Bone marrow (tissue), 2 donors: Measurements from ENCODE around the gene PIAS4.

Source experiments
- DNase-seq, 2 donors: peaks; one replicate each; lab custom pipeline; 2025; lab: John Stamatoyannopoulos, UW

PIAS4 gene

GRCh38 chr19:4059891-4060620 is 52.5 kb downstream of the PIAS4 start:
- no peak for DNase-seq

GRCh38 chr19:4060621-4061177 is 53.2 kb downstream of the PIAS4 start:
- no peak for DNase-seq

GRCh38 chr19:4061178-4061682 is 53.7 kb downstream of the PIAS4 start:
- DNase-seq = no peak

DNA sequence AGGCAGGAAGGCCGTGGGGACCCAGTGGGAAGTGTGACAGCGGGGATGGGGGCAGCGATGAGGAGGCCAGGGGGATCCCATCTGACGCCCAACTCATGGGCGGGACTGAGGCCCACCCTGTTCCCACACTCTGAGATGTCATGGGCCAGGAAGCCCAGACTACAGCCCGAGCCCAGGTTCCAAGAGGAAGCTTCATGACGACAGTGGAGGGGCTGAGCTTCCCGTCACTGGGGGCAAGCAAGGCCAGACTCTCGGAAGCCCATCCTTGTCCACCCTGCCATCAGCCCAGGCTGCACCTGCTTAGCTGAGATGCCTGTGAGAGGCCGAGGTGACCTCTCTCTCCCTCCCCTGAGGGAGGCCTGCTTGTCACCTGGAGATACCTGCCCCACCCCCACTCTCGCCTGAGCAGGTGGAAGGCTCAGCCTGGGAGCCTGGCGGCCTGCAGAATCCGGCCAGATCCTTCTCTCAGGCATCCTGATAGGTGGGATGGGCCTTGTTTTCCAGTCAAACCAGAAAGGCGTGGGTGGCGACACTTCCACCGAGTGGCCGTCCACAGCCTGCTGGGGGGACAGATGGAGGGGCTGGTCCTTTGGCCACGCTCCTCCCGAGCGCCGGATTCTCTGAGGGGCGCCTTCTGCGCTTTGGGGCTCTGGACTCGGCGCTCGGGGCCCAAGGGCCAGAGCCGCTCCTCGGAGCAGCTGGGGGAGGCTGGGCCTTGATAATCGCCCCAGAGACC is 54.3 kb downstream of the PIAS4 start:
- DNase-seq = no peak

GRCh38 chr19:4062419-4063368 is 55.2 kb downstream of the PIAS4 start:
- DNase-seq = no peak

- no peak for DNase-seq
Measured at GRCh38 chr19:4063369-4064148, 56.0 kb downstream of the PIAS4 start.

GRCh38 chr19:4064149-4064495 is 56.6 kb downstream of the PIAS4 start:
- no peak for DNase-seq

DNA sequence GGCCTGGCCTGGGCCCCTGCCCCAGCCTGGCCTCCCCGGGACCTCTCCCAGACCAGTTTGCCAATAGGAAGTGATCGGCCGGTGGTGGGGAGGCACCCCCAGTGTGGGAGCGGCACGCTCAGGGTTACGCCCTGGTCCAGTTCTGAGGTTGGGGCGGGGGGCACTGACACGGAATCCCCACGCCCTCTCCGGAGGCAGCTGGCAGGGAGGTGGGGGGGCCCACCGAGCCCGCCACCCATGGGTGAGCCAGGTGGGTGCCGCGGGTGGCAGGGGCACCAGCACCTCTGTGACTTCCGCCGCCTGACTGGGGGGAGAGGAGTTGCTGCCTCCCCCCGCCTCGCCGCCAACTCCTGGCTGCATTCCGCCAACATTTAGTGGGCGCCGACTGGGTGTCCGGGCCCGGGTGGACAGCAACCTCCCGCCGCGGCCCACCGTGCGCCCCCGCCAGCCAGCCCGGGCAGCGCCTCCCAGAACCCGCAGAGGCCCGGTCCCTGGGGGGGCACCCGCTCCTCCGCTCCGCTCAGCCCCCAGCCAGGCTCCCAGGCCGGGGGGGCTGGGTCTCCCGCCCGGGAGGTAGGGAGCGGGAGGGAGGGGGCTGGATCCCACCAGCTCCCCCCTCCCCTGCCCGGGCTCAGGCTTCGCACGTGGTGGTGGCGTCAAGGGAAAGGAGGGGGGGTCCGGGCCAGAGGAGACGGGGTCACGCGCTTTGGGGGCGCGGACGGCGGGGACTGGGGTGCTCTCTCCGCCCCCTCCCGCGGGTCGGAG is 57.1 kb downstream of the PIAS4 start:
- DNase-seq = peak in 1 of 2 donors; percentile 46

DNA sequence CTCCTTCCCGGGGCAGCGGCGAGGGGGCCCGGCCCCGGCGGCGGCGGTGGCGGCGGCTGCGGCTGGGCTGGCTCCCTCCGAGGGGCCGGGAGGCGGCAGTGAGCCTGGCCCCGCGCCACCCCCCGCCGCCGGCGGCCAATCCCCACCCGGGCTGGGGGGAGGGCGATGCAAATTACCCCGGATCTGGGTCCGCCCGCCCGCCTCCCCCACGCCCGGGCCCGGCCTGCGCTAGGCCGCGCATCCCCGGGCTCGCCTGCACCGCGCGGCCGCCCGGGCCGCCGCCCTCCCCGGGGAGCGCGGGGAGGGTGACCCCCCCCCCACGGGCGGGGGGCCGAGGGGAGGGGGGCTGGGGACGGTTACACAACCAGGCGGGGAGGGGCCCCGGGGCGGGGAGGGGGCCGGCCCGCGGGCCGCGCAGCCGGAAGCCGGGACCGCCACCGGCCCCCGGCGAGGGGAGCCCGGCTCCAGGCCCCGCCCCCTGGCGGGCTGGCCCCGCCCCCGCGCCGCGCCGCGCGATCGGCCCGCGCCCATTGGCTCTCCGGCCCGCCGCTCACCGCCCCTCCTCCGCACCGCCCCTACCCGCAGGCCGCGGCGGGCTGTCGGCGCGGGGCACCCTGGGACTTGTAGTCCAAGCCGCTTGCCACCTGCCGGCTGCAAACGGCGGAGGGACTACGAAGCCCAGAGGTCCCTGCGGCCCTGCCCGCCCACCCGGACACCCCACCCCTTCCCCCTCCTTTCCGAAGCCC is 58.1 kb downstream of the PIAS4 start:
- peak; percentile 69 to 76 for DNase-seq

DNA sequence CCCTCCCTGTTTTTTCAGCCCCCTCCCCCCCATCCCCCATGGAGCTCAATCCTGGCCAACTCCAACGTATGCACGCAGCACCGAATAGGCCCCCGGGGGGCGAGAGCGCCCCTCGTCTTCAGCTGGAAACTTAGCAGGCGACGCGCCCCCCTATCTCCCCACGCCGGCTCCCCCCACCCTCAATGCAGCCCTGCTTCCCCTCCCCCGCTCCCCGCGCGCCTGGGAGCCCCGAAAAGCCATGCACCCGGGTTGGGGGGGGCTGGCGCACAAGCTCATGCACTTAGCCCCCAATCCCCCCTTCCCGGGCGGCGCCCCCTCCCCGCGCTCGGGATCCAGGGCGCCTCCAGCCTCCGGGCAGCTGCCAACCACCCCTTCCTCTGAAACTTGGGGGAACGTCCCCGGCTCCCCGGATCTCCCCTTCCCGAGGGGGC is 58.7 kb downstream of the PIAS4 start:
- DNase-seq = peak in 1 of 2 donors; percentile 63

- peak; percentile 62 to 79 for DNase-seq
Measured at GRCh38 chr19:4066682-4067395, 59.3 kb downstream of the PIAS4 start, which contains the start of gene ZBTB7A. TSS of gene ZBTB7A (minus strand) at chr19:4066899. CDS start at chr19:4055232, 11,667 bp downstream.

- peak in 1 of 2 donors; percentile 56 for DNase-seq
Measured at GRCh38 chr19:4067396-4068046, 60.0 kb downstream of the PIAS4 start.

DNA sequence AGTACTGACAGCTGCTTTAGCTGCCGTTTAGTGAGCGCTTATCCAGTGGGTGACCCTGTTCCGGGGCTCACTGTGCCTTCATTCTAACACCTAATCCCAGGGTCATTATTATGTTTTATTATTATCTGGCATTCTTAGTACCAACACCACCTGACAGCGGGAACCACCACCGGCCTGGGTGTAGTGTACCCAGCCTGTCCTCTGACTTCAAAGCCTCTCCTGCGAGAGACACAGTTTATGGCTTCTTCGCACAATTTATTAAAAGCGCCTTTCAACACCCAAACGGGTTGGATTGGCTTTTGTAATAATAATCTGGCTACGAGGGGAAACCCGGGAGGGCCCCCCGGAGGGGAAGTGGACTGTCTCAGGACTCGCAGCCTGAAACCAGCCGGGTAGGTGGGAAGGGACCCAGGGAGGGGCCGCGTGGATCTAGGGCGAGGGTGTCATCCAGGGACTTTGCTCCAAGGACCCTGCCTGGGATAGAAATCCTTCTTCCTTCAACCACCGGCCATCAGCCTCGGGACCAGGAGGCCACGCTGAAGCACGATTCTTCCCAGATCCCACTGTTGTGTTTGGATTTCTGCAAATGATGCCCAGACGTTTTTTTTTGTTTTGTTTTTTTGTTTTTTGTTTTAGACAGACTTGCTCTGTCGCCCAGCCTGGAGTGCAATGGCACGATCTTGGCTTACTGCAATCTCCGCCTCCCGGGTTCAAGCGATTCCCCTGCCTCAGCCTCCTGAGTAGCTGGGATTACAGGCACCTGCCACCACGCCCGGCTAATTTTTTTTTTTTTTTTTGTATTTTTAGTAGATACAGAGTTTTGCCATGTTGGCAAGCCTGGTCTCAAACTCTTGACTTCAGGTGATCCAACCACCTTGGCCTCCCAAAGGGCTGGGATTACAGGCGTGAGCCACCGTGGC is 60.8 kb downstream of the PIAS4 start:
- DNase-seq = no peak

- DNase-seq = peak in 1 of 2 donors; percentile 3
Measured at GRCh38 chr19:4069331-4069959, 61.9 kb downstream of the PIAS4 start.

DNA sequence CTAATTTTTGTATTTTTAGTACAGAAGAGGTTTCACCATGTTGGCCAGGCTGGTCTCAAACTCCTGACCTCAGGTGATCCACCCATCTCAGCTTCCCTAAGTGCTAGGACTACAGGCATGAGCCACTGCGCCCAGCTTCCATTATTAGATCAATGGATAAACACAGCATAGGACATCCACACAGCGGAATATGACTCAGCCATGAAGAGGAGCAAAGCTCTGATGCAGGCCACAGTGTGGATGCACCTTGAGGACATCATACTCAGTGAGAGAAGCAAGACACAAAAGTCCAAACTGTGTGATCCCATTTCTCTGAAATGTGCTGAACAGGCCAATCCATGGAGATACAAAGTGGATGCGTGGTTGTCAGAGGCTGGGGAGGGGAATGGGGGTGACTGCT is 64.1 kb downstream of the PIAS4 start:
- DNase-seq = no peak

DNA sequence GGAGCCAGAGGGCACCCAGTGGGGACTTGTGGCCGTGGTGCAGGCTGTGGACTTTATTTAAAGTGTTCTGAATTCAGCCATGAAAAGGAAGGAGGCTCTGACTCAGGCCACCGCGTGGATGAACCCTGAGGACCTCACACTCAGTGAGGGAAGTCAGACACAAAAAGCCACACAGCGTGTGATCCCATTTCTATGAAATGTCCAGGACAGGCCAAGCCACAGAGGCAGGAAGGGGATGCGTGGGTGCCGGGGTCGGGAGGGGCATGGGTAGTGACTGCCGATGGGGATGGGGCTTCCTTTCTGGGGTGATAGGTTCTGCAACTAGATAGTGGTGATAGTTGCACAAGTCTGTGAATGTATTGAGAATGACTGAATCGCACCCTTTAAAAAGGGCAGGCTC is 67.8 kb downstream of the PIAS4 start:
- peak; percentile 17 to 20 for DNase-seq

DNA sequence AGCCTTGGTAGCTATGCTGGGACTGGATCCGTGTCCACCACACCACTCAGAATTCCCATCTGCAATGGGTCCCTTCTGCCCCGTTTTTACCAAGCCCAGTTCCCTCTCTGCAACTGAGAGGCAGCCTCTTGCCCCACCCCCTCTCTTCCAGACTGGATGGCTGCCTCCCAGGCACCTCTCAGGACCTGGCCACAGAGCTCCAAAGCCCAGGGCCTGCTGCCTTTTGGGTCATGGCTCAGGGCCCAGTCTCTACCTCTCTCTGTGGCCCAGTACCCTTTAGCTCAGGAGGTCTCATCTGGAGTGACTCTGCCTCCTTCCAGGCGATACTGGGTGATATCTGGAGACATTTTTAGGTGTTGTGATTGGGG is 69.5 kb downstream of the PIAS4 start:
- DNase-seq = no peak
